ENCODE data around the gene LRRC34.

Gene LRRC34

DNA sequence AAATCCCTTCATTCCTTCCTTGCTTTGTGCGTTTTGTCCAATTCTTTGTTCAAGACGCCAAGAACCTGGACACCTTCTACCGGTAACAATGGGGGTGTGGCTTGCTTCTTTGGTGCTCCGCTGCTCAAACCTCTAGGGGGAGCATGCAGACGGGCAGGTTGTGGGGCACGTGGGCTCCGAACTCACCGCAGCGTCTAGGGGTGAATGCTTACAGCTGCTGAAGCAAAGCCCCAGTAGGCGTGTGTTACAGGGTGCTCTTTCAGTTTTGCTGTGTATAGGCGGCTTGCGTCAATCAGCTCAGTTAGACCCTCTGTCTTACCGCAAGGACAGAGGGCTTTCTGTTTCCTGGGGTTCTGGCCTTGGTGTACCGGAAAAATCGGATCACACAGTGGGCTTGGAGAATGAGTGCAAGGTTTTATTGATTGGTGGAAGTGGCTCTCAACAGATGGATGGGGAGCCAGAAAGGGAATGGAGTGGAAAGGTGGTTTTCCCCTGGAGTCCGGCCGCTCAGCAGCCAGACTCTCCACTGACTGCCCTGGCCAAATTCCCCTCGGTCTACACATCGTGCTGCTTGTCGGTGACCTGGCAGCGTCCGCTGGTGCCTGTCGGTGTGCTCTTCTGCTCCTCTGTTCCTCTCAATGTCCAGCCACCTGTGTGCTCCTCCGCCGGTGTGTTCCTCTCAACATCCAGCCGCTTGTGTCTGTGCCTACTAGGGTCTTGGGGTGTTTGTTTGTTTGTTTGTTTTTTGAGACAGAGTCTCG is 1.2 kb upstream of the LRRC34 start:
- DNase-seq: peak; percentile 15 to 60 (median 36)

GRCh38 chr3:169813278-169813677 is 574 bp upstream of the LRRC34 start:
- no peak for DNase-seq

DNA sequence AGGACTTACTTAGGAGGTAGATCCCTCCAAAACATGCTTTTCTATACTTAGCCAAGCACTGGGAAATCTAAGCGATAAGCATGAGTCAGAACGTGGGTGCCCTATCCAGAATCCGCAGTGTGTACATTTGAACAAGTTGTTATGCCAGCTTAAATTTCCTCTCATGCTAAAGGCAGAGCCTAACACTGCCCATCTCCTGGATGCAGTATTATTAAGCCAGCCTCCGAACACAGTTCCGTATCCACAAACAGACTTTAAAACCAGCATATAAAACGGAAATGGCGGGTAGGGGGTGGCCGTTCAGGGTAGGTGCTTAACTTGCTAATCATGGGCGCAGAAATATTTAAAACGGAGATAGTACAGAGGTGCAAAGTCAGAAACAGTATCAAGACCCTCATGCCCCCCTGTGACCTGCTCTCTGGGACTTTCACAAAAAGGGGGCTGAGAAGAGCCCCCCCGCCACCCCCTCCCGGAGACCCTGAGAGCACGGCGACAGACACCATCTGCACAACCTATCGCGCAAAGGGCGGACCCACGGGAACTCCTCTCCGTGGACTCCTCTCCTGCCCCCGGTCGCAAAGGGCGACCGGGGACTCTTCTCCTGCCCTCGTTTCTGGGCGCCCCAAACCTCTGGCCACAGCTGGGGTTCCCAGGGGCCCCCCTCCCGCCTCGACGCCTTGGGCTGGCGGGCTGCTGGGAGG is 923 bp downstream of the LRRC34 start:
- DNase-seq: peak in 1 of 4 experiments; percentile 10

GRCh38 chr3:169809230-169809795 is 3.4 kb downstream of the LRRC34 start:
- no peak for DNase-seq

GRCh38 chr3:169804681-169805080 is 8.0 kb downstream of the LRRC34 start:
- no peak for DNase-seq

GRCh38 chr3:169792359-169792758 is 20.3 kb downstream of the LRRC34 start:
- no peak for DNase-seq

- DNase-seq: no peak
These were observed 21.8 kb downstream of the LRRC34 start for GRCh38 chr3:169790687-169791429.

- no peak for DNase-seq
These were observed 22.5 kb downstream of the LRRC34 start for GRCh38 chr3:169790219-169790618.

DNA sequence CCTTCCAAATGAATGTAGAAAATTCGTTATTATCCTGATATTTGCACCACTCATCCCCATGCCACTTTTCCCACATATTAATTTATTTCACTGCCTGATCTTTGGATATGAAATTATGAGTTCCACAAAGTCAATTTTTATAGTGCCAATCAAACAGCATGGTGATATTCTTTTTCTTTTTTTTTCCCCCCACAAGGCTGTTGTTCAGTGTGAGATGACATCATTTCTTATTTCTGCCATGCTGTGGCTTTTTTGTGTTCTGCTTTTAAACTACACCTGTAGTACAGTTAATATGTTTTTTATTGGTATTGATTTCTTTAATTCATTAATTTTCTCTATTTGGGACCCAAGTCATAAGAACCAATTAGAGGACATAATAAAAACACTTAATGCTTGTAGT is 24.9 kb downstream of the LRRC34 start:
- no peak for DNase-seq

DNA sequence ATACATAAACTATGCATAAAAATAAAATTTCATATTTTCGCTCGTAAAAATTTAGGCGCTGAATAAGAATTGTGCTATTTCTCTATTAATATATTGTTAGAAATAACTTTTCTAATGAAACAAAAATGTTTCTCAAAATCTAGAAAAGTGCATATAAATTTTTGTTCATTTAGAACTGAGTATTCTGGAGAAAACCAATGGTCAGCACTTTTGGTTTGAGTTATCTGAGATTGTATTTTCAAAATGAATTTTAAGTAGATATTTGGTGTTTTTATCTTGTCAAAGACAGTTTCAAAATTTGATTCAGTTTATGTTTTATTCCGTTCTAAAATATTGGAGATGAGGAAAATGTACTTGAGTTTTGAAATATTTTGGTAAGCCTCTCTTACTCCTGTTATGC is 25.6 kb downstream of the LRRC34 start:
- DNase-seq: no peak

GRCh38 chr3:169781209-169781855 is 31.4 kb downstream of the LRRC34 start:
- DNase-seq: no peak

DNA sequence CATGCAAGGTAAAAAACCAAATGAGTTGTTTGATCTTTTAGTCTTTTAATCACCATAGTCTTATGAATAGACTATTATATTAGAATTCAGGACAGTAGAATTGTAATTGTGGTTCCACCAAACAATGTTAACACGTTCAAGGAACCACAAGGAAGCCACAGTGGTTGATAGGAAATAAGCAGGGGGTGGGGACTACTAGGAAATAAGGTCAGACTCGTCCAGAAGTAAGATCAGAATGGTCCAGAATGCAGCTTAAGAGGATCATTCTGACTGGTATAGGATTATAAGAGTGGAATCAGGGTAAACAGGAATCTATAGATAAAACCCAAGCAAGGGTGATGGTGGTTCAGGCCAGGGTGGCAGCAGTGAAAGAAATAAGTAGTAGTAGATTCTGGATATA is 32.0 kb downstream of the LRRC34 start:
- DNase-seq: no peak

GRCh38 chr3:169777822-169778221 is 34.9 kb downstream of the LRRC34 start:
- no peak for DNase-seq

- no peak for DNase-seq
These were observed 38.5 kb downstream of the LRRC34 start for GRCh38 chr3:169774186-169774585.

DNA sequence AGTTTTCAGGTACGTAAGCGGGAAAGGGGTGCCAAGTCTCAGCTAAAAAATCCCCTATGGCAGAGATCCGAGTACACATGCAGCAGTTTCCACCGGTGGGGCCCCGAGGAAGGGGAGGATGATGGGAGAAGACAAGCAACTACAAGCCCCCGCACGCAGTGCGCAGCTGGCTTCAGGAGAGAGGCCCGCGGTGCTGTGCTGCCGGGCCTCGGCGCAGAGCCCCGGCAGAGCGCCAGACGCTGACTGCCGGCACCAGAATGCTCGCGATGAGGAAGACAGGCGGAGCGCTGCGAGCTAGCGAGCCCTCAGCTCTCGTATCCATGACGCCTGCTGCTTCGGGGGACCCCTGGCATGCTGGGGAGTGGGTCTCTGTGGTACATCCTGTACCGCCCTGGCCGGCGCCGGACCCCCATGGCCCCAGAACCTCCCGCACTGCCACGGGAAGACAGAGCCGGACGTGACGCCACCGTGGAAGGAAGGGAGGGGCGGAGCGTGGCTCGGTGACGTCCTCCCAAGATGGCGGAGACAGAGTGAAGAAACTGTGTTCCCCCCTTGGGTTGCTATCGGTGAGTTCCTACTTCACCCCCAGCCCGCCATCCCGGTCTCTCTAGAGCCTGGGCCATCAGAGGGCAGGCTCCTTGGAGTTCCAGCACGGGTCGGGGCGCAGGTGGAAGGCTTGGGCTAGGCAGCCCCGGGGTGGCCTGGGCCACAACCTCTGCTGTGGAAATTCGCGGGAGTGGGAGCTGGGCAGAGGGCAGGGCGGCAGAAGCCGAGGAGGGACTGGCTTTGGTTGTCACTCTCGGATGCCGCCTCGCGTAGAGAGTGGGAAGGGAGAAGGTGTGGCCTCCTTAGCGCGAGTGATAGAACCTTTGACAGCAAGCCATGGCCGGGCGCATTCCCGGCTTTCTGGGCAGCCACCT is 39.5 kb downstream of the LRRC34 start, which contains the start of gene MYNN:
TSS of gene MYNN (plus strand) at position 500 of the 920 bp plus-strand sequence. CDS start 900 bp downstream, outside the sequence.
- peak; percentile 73 to 88 (median 86) for DNase-seq

GRCh38 chr3:169772305-169772896 is 40.3 kb downstream of the LRRC34 start:
- peak in 3 of 4 experiments; percentile 43 to 57 (median 54) for DNase-seq

GRCh38 chr3:169771497-169772304 is 41.0 kb downstream of the LRRC34 start:
- peak; percentile 6 to 26 (median 14) for DNase-seq

DNA sequence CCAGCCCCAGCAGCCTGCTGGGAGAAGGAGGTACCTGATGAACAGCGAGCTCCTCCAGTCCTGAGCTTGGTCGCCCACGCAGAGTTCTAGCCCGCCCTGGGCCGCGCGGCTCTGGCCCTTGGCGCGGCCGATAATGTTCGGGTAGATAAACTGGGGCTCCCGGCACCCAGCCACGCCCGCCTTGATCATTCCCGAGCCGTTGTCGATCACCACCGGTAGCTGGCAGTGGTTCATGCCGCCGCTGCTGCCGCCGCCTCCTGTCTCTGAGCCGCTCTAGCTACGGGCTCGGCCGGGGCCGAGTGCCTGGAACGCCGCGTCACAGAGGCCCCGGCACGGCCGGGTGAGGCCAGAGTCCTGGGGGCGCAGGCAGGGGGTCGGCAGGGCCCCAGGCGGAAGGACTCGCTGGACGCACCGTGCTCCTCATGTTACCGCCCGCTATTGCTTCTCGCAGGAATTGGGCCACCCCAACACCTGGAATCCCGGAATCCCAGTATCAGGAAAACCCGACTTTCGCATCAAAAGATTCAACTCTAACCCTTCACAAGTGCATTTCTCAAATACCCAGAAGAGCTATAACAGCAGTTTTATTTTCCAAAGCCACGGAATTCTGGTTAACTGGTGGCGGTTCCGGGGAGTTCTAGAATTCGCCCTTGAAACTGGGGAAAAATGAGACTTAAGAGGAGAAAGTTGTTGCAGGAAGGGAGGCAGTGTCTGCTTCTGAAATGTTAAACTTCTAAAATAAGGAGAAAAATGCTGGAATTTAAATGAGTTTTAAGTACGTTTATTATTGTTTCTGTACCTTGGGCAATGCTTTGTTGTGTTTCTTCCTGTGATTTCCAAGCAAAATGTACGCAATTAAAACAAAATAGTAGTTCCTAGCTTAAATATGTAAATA is 43.2 kb downstream of the LRRC34 start, which contains the start of gene ACTRT3:
TSS of gene ACTRT3 (minus strand) at position 275 of the 895 bp plus-strand sequence. CDS start at position 234, 41 bp downstream.
- peak; percentile 8 to 40 (median 20) for DNase-seq

All from activated naive CD4-positive, alpha-beta T cell (primary cell).